ENCODE measurements around the gene CBR1.

The CBR1 gene

GRCh38 chr21:36038701-36039497 is 30.9 kb upstream of the CBR1 start:
- Mint-ChIP-seq H3K27me3 (no peaks in the 10 kb centered on the region), H3K27ac (no peak overlapping the region), H3K9me3 (ENCODE audit: low read depth) (no peaks in the 10 kb centered on the region), H3K36me3 (peaks cover 11% of the 10 kb centered on the region), H3K4me3 (no peak overlapping the region), H3K4me1 (ENCODE audit: low read depth) (no peaks in the 10 kb centered on the region)

- H3K4me3 Mint-ChIP-seq: no peak overlapping the region
- peaks cover 13% of the 10 kb centered on the region for H3K36me3 Mint-ChIP-seq
- no peak overlapping the region for H3K27ac Mint-ChIP-seq
- no peaks in the 10 kb centered on the region for H3K4me1 Mint-ChIP-seq (ENCODE audit: low read depth)
- no peaks in the 10 kb centered on the region for H3K9me3 Mint-ChIP-seq (ENCODE audit: low read depth)
- H3K27me3 Mint-ChIP-seq: no peaks in the 10 kb centered on the region
These were observed 30.0 kb upstream of the CBR1 start for GRCh38 chr21:36039861-36040260.

DNA sequence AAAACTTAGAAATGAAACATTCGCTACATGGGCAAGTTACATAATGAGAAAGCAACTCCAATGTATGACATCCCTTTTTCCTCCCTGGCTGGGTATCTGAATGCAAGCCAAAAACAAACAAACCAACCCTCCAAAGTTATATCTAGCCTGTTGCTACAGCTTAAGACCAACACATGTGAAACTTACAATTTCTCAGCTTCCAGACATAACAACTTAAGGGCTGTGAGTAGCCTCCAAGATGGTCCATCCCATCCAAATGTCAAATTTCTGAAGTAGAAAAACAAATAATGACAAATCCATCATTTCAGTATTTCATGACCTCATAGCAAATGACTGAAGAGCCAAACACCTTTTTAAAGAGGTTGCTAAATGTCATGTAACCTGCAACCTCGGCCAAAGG is 29.4 kb upstream of the CBR1 start:
- no peaks in the 10 kb centered on the region for H3K9me3 Mint-ChIP-seq (ENCODE audit: low read depth)
- peaks cover 2% of the 10 kb centered on the region for H3K4me1 Mint-ChIP-seq (ENCODE audit: low read depth)
- no peak overlapping the region for H3K4me3 Mint-ChIP-seq
- no peaks in the 10 kb centered on the region for H3K27me3 Mint-ChIP-seq
- H3K27ac Mint-ChIP-seq: no peak overlapping the region
- H3K36me3 Mint-ChIP-seq: peaks cover 15% of the 10 kb centered on the region

DNA sequence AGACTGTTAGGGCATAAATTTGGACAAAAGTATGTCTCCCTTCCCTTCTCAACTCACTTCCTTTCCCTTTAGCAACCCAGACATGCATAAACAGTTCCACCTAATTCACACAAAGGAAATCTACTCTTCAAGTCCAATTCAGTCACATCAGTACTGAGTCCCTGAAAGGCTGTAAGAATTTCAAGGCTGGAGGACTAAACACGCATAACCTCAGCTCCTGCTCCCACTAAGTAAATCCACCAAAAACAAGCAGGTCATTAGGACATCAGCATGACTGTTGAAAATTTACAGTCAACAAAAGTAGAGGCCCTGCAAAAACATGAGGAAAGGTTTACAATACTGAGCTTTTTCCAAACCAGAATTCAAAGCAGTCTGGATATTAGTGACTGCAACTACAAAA is 27.9 kb upstream of the CBR1 start:
- Mint-ChIP-seq H3K27me3 (no peaks in the 10 kb centered on the region), H3K4me1 (ENCODE audit: low read depth) (peaks cover 2% of the 10 kb centered on the region), H3K27ac (no peak overlapping the region), H3K36me3 (peaks cover 9% of the 10 kb centered on the region), H3K9me3 (ENCODE audit: low read depth) (no peaks in the 10 kb centered on the region), H3K4me3 (no peak overlapping the region)

DNA sequence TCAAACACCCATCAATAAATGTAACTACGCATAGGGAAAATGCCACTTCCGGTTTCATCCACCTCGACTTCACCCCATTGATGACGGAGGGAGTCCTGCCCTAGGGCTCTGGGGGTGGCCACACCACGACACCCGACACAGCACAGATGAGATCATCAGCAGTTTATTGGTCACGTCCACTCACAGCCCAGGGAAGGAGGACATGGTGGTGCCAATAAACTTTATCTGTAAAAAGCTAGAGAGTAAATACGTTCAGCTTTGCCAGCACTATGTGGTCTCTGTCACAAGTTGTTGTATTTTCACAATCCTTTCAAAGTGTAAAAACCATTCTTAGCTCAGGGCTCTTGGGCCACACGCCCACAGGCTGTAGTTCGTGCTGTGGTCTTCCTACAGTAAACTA is 25.8 kb upstream of the CBR1 start:
- H3K27ac Mint-ChIP-seq: no peak overlapping the region
- no peaks in the 10 kb centered on the region for H3K9me3 Mint-ChIP-seq (ENCODE audit: low read depth)
- peaks cover 12% of the 10 kb centered on the region for H3K36me3 Mint-ChIP-seq
- H3K27me3 Mint-ChIP-seq: no peaks in the 10 kb centered on the region
- H3K4me1 Mint-ChIP-seq (ENCODE audit: low read depth): peaks cover 4% of the 10 kb centered on the region
- no peak overlapping the region for H3K4me3 Mint-ChIP-seq

DNA sequence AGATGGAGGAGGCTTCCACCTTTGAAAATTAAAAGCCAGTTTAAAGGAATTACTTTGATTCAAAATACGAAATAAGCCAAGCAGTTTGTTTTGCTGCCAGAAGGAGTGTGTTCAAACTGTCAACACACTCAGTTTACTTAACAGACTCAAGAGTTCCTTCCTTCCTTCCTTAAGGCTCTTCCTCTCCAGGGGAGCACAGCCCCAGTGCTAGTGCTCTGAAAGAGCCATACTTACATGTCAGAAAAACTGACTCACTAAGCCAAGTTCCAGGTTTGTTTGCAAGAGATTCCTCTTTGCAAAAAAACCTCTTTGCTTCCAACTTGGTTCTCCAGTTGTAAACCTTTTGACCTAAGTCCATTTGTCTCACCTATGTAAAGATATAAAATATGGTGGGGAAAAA is 23.8 kb upstream of the CBR1 start:
- Mint-ChIP-seq H3K4me3 (no peak overlapping the region), H3K27ac (no peak overlapping the region), H3K9me3 (ENCODE audit: low read depth) (no peaks in the 10 kb centered on the region), H3K36me3 (peaks cover 22% of the 10 kb centered on the region), H3K4me1 (ENCODE audit: low read depth) (peaks cover 4% of the 10 kb centered on the region), H3K27me3 (no peaks in the 10 kb centered on the region)

DNA sequence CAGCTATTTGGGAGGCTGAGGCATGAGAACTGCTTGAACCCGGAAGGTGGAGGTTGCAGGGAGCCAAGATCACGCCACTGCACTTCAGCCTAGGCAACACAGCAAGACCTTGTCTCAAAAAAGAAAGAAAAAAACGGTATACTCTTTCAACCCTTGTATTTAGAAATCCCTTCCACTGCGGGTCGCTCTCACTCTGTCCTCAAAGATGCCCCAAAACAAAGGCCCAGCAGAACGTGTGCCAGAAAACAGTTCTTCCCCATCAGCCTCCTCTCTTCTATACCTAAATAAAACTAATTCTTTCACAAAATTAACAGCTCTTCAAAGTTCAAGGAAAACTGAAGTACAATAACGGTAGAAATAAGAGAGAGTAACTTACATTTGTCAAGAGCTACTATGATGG is 22.7 kb upstream of the CBR1 start:
- Mint-ChIP-seq H3K9me3 (ENCODE audit: low read depth) (no peaks in the 10 kb centered on the region), H3K4me1 (ENCODE audit: low read depth) (peaks cover 4% of the 10 kb centered on the region), H3K4me3 (no peak overlapping the region), H3K27ac (no peak overlapping the region), H3K36me3 (peaks cover 24% of the 10 kb centered on the region), H3K27me3 (no peaks in the 10 kb centered on the region)

- no peaks in the 10 kb centered on the region for H3K27me3 Mint-ChIP-seq
- H3K9me3 Mint-ChIP-seq (ENCODE audit: low read depth): no peaks in the 10 kb centered on the region
- no peak overlapping the region for H3K27ac Mint-ChIP-seq
- no peak overlapping the region for H3K4me3 Mint-ChIP-seq
- H3K4me1 Mint-ChIP-seq (ENCODE audit: low read depth): peaks cover 9% of the 10 kb centered on the region
- H3K36me3 Mint-ChIP-seq: peaks cover 24% of the 10 kb centered on the region
These were observed 21.5 kb upstream of the CBR1 start for GRCh38 chr21:36048357-36048756.

DNA sequence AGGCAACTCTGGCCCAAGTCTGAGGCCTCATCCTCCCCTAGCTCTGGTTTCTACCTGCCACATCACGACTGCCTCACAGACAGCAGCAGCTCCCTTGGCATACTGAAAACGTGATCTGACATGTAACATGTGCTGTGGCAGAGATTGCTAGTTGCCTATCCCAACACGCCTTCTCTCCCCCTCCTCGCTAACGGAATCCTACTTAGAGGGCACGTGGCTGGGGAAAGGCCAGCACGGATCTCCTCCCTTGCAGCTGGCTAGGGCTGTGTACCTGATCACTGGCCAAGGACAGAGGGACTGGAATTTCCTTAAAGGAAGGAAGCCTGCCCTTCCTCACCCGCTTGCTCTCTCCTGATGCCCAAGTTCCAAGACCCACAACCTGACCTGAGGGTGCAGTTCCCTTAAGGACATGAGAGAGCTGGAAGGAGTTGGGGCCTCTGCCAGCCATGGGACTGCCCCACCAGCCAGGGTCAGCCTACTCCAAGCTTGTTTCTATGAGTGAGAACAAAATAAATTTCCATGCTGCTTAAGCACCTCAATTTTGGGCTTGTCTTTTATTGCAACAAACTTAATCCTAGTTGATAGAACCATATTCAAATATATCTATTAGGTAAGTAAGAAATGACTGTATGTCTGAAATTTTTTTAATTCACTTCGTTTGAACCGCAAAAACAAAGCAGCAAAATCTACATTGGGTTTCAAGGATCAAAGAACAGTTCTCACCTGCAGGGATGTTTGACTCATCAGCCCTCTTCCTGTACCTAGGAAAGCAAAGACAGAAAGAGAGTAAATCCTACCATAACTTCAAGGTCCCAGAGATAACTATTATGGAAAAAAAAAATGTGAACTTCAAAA is 16.7 kb upstream of the CBR1 start:
- peak overlapping the region; percentile 46 for H3K27ac Mint-ChIP-seq
- no peaks in the 10 kb centered on the region for H3K27me3 Mint-ChIP-seq
- H3K4me1 Mint-ChIP-seq (ENCODE audit: low read depth): peaks cover 29% of the 10 kb centered on the region
- no peaks in the 10 kb centered on the region for H3K9me3 Mint-ChIP-seq (ENCODE audit: low read depth)
- H3K36me3 Mint-ChIP-seq: peaks cover 15% of the 10 kb centered on the region
- H3K4me3 Mint-ChIP-seq: no peak overlapping the region

DNA sequence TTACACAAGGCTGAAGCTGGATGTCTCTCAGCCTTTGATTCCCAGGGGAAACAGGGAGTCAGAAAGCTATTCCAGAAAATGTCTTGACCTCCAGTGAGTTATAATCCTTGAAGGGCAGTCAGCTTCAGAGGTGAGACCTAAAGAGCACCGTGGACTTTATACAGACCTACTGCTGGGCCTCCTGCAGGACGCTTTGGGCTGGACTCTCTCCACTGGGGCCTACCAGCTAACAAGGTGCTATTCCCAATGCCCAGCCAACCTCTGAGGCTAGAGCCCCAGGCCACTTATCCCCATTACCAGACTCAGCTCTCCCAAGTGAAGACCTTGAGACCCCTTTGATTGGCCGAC is 16.1 kb upstream of the CBR1 start:
- H3K27ac Mint-ChIP-seq: peak overlapping the region; percentile 22
- no peaks in the 10 kb centered on the region for H3K27me3 Mint-ChIP-seq
- peaks cover 32% of the 10 kb centered on the region for H3K4me1 Mint-ChIP-seq (ENCODE audit: low read depth)
- H3K36me3 Mint-ChIP-seq: peaks cover 15% of the 10 kb centered on the region
- no peak overlapping the region for H3K4me3 Mint-ChIP-seq
- H3K9me3 Mint-ChIP-seq (ENCODE audit: low read depth): no peaks in the 10 kb centered on the region

DNA sequence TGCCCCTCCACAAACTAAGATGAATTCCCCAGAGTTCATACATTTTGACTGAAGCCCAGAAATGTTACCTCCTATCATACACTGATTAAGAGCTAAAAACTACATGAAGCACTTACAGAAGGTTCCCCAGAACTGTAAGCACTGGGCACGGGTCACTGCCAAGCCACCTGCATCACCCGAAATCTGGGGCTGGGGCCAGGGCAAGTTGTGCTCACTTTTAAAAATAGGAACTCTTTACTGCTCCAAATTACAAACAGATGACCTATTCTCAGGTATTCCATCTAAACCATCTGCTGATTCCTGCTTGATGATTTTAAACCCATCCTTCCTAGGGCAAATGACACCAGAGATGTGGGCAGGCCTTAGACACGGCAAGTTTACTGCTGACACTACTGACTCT is 14.3 kb upstream of the CBR1 start:
- Mint-ChIP-seq H3K4me3 (no peak overlapping the region), H3K36me3 (peaks cover 5% of the 10 kb centered on the region), H3K27ac (no peak overlapping the region), H3K27me3 (no peaks in the 10 kb centered on the region), H3K4me1 (ENCODE audit: low read depth) (peaks cover 35% of the 10 kb centered on the region), H3K9me3 (ENCODE audit: low read depth) (no peaks in the 10 kb centered on the region)

- H3K4me1 Mint-ChIP-seq (ENCODE audit: low read depth): peaks cover 28% of the 10 kb centered on the region
- H3K36me3 Mint-ChIP-seq: no peaks in the 10 kb centered on the region
- peak overlapping the region; percentile 88 for H3K27ac Mint-ChIP-seq
- no peaks in the 10 kb centered on the region for H3K9me3 Mint-ChIP-seq (ENCODE audit: low read depth)
- peak overlapping the region; percentile 90 for H3K4me3 Mint-ChIP-seq
- H3K27me3 Mint-ChIP-seq: no peaks in the 10 kb centered on the region
These were observed 10.0 kb upstream of the CBR1 start for GRCh38 chr21:36059823-36060158.

DNA sequence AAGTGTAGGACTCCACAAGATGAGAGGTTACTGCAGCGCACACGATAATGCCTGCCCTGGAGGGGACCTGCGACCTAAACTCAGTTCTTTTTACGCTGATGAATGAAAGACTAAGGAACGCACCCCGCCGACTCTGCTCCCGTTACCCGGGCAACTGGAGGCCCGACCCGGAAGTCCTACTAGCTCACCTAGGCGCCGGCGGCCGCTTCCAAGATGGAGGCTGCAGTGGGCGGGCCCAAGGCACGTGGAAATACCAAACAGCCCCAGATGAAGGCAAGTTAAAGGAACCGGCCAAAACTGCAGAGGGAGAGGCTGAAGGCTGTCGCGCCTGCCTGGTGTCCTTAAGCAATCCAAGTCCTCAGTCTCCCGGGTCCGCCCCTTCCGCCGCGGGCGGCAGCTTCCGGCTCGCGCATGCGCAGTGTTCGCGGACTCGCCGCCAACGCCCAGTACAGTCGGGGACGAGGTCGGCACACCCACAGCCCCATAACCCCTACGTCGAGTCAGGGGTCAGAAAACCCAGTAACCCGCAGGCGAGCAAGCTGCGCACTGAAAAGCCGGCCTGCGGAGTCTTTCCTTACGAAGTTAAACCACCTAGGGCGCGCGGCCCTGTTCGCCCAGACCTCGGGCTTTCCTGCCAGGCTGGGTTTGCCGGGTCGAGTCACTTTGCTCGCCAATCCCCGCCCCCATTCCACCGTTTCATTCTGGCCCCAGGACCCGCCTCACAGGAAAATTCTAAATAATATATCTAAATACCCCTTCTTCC is 9.5 kb upstream of the CBR1 start, which contains the start of gene SETD4:
SETD4 (minus strand) TSS at position 368 of the 763 bp plus-strand sequence. CDS start 1,638 bp downstream, outside the sequence.
- Mint-ChIP-seq H3K4me3 (peak within 1 kb of the TSS; percentile 90), H3K4me1 (ENCODE audit: low read depth) (peaks cover 23% of the 10 kb centered on the region), H3K9me3 (ENCODE audit: low read depth) (no peaks in the 10 kb centered on the region), H3K27ac (peak within 1 kb of the TSS; percentile 88), H3K27me3 (no peaks in the 10 kb centered on the region), H3K36me3 (no peaks in the 10 kb centered on the region)

GRCh38 chr21:36061445-36061844 is 8.4 kb upstream of the CBR1 start:
- peak overlapping the region; percentile 41 for H3K27ac Mint-ChIP-seq

More at GRCh38 chr21:36061445-36061844, 8.4 kb upstream of the CBR1 start:
- Mint-ChIP-seq H3K4me3 (peak overlapping the region; percentile 90), H3K36me3 (no peaks in the 10 kb centered on the region), H3K4me1 (ENCODE audit: low read depth) (peaks cover 27% of the 10 kb centered on the region), H3K27me3 (no peaks in the 10 kb centered on the region), H3K9me3 (ENCODE audit: low read depth) (no peaks in the 10 kb centered on the region)

All from activated naive CD8-positive, alpha-beta T cell (primary cell).